NCI-H1930 (cell line): ENCODE results near the gene XDH.

ENCODE experiments used
- DNase-seq, 2 experiments: peaks; one replicate each; lab custom pipeline; 2025; lab: John Stamatoyannopoulos, UW

The XDH gene

DNA sequence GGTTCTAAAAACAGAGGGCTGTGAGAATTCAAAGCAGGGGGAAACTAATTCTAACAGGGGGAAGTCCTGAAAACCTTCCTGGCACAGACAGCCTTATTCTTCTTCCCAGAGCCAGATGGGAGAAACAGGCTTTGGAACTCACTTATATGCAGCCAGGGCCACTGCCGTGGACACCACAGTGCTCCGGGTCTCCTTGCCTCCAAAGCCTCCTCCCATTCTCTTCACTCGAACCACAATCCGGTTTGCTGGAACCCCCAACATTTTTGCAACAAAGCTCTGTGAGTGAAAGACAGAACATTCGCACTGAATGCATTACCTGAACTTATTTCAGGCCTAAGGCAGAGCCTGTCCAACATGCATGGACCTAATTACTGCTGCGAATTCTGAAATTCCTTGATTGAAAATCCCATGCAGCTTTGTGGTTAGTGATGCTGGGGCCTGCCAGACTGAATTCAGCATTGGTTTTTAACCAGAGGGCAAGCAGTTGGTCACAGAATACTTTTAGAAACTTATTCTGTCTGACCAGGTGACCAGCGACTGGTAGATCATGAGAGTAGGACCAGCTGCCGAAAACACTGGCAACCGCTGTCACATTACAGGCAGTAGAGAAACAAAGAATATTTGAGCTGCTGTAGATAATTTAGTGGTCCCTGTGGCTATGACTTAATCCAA lies 48.6 kb downstream of the XDH start:
- no peak for DNase-seq

DNA sequence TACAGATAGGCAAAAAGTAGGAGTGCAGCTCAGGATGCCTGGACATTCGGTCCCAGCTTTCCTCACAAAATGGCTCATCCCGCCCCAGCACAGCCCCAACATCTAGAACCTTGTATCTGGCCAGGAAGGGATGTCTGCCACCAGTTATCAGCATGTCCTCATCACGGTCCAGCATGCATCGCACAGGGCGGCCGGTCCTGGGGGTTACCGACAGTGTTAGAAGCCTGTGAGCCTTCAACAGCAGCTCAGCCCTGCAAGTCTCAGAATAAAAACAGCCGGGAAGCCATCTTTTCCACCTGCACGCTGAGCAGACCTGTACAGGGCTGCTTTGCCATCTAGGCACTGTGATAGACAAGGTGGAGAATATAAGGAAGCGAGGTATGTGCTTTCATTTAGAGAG lies 49.2 kb downstream of the XDH start:
- no peak for DNase-seq

DNA sequence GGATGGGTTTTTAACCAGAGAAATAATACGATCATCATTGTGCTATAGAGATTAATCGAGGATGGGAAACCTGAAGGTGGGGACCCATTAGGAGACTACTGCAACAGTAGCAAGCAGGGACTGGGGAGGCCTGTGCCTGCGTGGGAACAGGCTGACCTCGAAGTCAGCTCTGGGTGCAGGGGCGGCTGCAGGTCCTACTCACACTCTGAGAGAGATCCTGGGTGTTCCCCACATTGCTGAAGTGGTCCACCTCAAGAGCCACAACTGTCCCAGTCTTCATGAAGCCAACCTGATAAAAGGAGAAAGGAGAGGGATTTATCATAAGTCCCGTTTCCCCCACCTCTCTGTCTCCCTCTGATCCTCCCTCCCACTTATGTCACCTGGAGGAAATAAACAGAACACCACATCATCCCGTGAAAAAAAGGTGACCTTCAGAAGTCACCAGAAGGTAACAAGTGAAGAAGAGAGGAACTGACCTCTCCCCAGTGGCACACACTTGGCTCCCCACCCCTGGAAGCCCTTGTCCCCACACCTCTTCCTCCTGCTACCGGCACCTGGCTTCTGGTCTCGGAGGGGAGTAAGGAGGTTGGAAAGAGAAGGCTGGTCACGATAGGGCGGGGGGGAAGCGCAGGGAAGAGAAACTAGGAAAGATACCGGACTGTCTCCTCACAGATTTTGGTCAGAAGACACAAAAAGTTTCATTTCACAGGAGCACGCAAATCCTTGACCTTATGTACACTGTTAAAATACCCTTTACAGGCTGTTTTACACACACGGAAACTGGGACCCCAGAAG lies 50.4 kb downstream of the XDH start:
- no peak for DNase-seq

DNA sequence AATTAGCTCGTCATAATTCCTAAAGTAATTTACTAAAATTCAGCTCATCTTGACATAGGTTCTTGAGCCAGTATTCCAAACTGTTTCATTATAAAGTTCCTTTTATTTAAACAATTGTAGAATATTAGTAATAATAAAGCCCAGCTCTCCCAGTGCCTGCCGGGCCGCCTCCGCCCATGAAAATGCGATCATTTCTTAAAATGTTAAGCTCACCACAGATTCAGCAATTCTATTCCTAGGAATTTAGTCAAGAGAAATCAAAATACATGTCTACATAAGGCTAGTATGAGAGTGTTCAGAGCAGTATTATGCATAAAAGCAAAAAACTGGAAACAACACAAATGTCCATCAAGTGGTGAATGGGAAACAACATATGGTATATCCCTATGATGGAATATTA lies 52.0 kb downstream of the XDH start:
- DNase-seq = no peak

DNA sequence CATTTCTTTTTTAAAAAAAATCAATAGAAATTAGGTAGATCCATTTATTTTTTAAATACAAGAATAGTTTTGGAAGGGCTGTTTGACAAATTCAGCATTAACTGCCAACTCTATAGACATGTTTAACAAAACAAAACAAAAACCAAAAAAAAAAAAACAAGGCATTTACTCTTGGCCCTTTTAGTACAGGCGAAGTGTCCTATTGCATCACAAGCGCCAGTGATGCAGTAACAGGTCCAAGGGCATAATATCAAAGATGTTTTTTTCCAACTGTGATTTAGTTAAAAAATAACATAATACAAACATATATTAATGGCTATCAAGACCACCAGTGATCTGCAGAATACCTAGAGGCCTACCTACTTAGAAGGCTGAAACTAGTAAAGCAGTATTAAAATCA lies 55.3 kb downstream of the XDH start:
- no peak for DNase-seq

DNA sequence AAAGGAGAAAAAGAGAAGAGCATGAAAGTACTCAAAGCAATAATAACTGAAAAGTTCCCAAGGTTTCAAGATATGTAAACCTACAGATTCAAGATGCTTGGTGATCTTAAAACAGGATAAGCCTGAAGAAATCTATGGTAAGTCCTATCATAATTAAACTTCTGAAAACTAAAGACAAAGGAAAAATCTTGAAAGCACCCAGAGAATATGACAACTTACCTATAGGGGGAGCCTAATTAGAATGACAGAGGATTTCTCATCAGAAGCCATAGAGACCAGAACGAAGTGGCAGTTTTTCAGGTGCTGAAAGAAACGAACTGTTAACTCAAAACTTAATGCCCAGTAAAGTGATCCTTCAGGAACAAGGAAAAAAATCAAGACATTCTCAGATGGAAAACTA lies 59.7 kb downstream of the XDH start:
- no peak for DNase-seq

DNA sequence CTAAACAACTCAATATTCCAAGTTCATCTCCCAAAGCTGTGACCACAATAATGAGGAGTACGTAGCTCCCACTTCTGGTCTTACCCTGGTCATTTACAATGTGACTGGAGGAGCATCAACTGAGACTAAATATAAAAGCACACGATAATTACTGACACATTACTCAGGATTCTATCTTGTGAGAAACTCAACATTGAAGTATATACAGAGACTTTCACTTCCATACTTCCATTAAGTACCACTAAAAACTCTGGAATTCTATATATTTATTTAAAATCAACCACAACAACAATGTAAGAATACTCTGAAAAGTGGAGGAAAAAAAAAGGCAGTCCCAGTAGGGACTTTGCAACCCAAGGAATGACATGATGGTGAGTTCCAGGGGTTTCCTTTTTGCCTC lies 61.4 kb downstream of the XDH start:
- no peak for DNase-seq

DNA sequence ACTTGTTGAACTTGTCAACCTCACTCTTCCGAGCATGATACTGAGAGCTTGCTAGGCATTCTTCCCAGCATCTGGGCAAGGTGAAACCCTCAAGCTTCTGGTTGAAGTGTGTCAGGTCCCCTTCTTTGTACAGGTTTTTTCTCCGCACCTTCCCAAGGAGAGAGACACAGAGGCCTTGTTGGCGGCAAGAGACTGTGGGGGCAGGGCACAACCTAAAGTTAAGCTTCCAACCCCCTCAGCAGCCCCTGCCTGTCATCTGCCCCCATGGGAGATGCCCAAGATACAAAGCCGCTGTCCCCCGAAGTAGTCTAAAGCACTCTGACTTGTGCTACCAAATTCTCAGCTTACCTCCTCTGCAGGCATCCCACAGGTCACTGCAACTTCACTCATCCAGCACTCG lies 64.9 kb downstream of the XDH start:
- no peak for DNase-seq

DNA sequence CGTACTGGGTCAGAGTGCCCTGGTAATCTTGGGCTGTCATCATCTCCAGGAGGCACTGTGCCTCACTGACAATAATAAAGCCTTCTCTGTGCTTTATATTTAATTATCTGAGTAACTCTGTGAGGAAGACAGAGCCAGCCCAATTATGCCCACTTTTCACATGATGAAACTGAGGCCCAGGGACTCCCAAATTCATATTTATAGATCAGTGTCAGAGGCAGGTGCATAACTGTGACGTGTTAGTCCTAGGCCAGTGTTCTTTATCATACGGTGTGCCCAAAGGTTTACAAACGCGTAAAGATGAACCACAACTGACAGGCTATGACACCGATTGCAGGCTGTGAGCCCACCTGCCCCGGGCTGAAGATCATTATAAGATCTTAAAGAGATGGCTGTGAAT lies 65.4 kb downstream of the XDH start:
- DNase-seq = no peak

DNA sequence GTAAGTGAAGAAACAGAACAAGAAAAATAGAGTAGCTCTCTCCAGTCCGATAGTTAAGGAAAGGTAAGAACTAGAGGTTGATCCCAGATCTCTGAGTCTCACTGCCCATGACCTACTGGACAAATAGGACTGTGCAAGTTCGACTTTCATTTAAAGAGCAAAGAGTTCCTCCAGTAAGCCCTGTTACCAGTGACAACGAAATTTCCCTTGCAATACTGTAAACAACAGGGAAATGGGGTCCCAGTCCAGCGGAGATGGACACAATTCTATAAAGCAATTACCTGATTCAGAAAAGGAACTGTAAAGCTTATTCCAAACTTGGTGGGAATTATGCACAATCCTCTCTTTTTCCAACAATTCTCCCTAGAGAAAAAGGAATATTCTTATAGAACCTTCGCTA lies 65.9 kb downstream of the XDH start:
- no peak for DNase-seq

DNA sequence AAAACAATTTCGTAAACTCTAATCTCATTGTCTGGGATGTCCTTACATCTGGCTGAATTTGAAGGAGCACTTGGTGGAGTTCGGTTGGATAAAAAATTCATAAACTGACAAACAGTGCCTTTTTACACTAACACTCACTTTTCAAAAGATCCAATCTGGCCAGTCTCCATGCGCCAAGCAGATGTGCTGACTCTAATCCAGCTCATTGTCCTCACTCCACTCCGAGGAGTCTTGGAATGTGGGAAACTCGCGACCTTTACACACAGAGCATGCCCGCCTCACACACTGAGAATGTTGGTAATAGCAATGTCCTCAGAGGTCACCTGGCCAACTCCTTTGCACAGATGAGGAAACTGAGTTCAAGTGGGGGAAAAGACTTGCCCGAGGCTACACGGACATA lies 66.8 kb downstream of the XDH start:
- DNase-seq = no peak

DNA sequence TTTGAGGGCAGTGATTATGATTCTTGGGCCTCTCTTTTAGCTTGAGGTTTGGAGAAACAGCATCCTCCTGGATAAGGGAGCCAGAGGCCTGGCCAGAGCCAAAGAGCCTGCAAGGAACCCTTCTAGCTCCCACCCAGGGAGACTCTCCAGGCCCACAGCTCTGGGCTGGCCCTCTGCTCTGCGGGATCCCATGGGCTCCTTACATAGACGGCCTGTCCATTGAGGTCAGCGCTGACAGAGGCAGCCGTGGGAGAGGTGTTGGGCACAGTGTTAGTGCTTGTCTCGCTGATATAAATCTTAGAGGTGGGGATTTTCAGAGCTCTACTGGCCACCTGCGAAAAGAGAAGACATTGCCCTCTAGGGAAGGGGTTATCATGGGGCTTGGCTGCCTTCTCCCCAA lies 67.2 kb downstream of the XDH start:
- DNase-seq = no peak

DNA sequence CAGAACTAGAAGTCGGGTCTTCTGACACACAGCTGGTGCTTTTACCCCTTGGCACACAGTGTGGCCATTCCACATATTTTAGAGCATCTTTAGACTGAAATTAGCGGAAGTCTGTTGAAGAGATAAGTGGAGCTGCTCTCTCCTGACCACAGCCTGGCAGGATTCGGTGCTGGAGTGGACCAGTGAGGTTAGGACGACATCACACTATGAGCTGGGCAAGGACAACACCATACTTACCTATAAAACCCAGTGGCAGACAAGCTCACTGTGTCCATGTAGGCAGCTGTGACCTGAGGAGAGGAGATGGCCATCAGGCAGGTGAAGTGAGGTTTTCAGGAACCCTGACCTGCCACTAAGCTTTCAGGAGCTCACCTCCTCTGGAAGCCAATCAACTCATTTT lies 70.1 kb downstream of the XDH start:
- DNase-seq = no peak

DNA sequence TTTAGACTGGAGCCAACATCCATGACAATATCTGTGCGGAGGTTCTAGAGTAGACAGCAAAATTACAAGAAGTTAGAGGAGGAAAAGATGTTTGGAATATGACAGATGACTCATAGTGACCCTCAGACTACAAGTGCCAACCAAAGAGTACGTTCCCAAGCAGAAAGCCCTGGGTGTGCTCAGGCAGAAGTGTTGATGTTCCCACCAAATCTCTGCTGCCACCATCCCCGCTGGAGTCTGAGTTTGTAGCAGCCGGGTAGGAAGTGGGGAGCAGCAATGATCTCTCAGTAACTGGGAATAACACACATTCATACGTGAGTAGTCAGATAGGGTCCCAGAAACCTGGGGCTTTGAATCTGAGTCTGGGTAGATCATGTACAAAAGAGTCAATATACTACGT lies 73.2 kb downstream of the XDH start:
- DNase-seq = no peak

DNA sequence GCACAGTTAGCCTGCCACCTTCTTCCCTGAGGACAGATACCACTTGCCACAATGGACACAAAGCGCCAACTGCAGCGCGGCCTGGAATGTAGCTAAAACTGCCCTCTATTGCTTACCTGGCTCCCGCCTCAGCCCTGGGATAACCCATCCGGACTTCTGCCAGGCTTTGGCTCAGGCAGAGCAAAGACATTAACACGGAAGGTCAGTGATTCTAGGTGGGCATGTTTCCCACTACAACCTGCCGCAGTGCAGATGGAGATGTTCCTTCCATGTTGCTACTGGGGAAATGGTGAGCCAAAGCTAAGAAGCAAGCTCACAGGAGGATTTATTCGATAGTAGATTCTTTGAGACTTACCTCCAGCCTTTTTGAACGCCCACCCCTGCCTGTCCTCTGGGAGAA lies 74.8 kb downstream of the XDH start:
- no peak for DNase-seq

DNA sequence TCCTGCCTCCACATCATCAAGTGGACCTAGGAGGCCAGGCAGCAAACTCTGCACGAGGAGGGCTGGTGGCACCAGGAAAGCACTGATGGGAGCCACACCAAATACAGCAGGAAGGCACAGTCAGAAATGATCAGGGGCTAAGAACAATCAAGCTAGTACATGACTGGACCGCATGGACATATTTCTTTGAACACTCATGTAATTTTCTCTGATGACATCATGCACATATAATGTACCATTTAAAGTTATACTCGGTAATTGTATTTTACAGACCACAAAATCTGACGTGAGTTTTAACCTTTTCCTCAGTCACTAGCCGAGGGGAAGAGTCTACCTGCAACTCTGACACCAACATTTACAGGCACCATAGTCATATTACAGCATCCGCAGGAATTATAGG lies 76.7 kb downstream of the XDH start:
- DNase-seq = no peak

DNA sequence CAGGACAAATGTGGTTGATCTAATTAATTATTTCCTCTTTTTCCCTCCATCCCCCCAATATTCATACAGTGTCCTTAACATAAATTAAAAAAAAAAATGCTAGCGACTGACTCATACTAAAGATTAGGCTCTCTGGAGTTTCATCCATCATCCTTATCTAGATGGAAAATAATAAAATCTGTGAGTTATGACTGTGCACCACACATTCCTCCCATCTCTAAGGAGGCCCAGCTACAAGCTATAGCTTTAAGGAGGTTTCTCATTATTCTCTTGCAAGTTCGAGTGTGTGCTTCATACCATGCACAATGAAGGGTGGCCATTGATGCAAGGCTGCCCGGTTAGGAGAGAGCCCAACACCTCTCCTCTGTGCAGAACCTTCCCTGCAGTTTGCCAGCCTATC lies 77.3 kb downstream of the XDH start:
- no peak for DNase-seq

DNA sequence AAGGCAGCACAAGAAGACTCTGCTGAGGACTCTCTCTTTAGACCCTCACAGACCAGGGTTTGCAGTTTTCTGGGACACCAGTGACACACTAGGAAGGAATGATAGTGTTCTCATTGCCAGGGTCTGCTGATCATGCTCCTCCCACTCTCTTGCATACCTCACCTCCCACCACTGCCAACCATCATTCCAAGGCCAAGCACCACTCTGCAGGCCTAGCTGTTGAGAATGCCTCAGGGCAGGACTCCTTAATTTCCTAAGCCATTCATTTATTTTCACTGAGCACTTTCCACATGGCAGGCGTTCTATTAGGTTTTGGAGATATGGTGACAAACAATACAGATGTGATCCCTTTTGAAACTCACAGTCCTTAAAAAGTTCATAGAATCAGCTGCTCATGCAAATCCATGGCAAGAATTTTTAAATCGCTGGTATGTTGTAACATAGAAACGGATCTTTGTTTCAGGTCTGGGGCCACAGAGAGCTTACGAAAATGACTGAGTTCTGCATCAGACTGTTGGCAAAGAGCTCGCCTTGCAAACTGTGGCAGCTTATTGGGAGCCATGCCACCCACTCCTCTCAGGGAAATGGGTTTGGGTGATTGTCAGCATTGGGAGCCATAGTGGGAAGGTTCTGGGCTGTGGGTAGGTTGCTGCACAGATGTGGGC lies 78.5 kb downstream of the XDH start:
- DNase-seq = no peak

DNA sequence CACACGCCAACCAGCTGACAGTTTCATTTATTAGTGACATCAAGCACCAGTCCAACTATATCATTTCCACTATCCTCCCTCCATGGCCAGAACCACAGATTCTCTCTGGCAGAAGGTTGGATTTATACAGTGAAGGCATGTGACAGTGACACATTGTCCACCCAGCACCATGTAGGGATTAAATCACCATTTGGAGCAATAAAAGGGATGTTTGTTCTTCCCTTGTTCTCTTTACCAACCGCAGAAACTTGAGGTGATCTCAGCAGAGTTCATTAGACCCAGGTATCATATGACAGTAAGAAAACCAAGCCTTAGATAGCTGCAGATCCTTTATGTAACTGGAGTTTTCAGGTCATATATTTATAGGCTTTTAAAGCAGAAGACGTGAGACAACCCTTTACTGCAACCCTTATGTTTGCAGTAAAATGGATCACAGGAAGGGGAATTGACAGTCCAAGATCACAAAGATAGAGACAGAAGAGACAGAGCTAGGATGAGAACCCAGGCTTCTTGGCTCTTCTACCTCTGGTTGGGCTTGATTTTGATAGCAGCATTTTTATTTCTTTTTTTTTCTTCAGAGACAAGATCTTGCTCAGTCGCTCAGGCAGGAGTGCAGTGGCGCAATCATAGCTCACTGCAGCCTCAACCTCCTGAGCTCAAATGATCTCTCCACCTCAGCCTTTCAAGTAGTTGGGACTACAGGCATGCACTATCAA lies 80.1 kb downstream of the XDH start:
- no peak for DNase-seq

DNA sequence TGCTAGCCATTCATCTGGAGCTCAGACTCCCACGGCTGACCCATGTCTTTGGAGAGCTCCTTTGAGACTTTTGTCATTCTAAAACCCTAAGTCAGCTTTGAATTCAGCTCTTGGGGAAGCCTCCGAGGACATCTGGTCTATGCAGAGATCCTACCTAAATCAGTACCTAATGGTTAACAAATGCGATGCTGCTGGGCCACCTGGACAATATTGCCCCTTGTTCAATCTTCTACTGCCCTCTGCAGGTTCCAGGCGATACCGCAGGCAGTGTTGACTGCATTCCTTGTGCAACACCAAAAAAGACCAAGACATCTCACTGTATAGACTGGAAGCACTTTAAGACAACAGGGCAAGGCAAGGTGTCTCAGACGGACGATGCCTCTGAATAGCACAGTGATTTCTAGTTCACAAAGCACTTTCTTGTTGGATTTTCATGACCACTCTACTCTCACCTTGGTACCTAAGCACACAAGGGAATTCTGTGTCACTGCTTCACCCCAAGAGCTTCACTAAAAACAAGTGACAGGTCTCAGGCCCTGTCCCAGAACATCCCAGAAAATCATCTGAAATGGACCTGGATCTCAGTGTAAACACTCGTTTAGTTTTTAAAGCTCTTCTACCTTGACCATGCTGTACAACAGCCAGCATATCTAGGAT lies 80.9 kb downstream of the XDH start:
- peak; percentile 26 to 60 for DNase-seq

DNA sequence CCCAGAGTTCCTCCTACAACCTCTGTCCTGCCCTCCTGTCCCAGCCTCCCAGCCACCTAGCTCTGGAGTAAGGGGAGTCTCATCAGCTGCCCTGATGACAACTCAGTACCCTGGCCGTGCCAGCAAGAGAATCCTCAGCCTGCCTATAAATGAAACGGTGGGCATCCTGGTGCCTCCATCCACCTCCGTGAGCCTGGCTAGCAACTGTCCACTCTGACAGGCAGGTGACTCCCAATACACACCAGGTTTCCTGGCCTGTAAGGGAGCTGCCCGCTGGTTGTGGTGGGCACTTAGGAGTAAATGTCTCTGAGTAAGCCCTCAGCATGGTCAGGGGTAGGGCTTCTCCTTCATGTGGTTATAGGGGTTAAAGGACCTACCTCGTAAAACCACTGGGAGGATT lies 81.5 kb downstream of the XDH start:
- DNase-seq = no peak

DNA sequence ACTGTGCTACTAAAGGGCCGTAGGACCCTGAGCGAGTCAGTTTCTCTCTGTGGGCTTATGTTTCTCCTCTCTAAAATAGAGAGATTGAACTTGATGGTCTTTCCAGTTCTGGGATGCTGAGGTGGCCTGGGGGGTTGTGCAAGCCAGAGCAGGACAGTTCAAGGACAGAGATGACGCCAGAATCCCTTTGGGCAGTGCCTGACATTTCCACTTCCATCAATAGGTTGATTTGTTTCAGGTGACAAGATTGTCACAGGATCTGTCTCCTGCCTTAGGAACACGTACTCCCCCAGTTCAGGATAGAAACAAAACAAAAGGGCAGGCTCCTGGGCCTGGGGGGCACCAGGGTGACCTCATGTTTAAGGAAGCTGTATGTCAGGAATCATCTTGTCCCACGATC lies 82.0 kb downstream of the XDH start:
- no peak for DNase-seq
